ENCODE data around the gene RAPSN.

Gene RAPSN

DNA sequence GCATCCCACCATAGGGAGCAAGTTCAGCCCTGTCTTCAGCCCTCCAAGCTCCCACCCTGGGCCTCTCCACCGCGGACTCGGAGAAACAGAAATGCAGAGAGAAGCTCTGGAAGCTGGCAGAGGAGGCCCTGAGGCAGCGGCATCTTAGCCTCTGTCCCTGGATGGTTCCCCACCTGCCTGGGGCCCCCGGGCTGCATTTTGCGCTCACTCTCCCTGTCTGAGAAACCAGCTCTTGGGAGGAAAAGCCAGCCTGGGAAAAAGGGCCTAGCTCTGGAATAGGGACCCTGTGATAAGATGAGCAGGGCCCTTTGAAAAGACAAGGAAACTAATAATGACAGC, 58.5 kb downstream of the RAPSN start:
- DNase-seq (ENCODE audit: low read depth, low spot score), result no peak

DNA sequence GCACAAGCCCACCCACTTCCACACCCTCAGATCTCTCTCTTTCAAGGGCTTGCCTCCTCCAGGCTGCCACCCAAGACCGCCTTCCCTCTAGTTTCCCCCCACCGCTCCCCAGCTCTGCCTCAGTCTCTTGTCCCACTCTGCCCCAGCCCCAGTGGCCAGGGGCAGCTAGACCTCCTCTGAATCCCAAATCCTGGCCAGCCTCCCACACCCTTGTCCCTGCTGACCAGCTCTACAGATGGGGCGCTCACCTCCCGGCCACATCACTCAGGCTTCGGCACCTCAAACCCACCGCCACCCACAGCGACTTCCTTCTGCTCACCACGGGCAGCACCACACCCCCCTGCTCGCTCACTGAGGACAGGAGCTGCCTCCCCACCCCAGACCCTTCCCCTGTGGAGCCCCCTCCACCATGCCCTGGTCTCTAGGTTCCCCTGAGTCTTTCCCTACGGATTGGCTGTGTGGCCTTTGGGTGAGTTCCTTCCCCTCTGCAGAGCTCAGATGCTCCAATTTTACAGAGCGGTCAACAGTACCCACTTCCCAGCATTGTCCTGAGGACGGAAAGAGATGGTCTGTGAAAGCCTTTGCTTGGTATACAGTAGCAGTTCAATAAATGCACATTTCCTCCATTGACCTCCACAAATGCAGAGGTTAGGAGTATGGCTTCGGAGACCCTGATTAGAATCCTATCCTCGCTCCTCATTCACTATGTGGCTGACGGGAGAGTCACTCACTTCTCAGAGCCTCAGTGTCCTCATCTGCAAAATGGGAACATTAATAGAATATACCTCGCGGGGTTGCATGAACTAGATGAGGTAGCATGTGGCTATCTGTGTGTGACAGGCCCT, 59.1 kb downstream of the RAPSN start:
- DNase-seq (ENCODE audit: low read depth, low spot score), result no peak

- no peak for DNase-seq (ENCODE audit: low read depth, low spot score)
These were observed 60.0 kb downstream of the RAPSN start for GRCh38 chr11:47388697-47389576.

DNA sequence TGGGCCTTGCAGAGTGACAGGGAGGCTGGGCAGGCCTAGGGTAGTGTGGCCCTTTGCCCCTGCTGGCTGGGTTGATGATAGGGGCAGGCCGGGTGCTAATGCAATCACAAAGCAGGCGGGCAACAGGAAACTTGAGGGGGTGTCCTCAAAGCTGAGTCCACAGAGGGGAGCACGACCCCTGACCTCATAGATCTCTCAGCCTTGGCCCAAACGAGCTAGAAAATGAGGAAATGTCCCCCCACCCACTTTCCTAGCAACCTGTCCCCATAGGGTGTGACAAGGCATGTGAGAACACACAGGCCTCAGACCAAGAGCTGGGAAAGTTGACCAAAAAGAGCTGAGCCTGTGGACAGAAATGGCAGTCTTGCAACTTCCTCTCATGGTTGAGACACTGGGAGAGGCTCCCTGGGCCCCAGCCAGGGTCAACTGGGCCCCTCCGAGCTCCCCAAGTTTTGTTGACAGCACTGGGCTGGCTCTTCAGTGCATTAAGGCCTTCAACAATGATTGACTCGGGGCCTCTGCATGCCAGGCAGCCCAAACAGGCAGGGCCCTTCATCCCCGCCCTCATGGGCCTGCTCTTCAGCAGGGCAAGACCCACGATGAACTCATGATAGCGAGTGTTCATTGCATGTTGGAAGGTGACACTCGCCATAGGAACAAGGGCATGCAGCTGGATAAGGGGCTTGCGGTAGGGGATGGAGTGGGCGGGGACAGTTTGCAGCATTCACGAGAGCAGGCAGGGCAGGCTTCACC, 60.8 kb downstream of the RAPSN start:
- no peak for DNase-seq (ENCODE audit: low read depth, low spot score)
